ENCODE measurements around the gene DOCK7.

DOCK7 gene

GRCh38 chr1:62420214-62420613, 268.0 kb downstream of the DOCK7 start:
- Histone ChIP-seq H3K27ac (ENCODE audit: low read length) (no peak overlapping the region), H3K4me3 (ENCODE audit: low read length in 2 of 2) (no peak overlapping the region), H3K9me3 (ENCODE audit: control insufficient read depth in 2 of 2, low read length in 2 of 2) (no peaks in the 10 kb centered on the region), H3K27me3 (ENCODE audit: control insufficient read depth in 1 of 2, insufficient read depth in 2 of 2, low read length in 2 of 2) (no peaks in the 10 kb centered on the region), H3K36me3 (ENCODE audit: control insufficient read depth in 2 of 2, insufficient read depth in 2 of 2, low read length in 2 of 2) (no peaks in the 10 kb centered on the region), H3K4me1 (ENCODE audit: control insufficient read depth, insufficient read depth, low read length) (no peaks in the 10 kb centered on the region), H3K9ac (ENCODE audit: low read length in 2 of 2) (no peak overlapping the region)

DNA sequence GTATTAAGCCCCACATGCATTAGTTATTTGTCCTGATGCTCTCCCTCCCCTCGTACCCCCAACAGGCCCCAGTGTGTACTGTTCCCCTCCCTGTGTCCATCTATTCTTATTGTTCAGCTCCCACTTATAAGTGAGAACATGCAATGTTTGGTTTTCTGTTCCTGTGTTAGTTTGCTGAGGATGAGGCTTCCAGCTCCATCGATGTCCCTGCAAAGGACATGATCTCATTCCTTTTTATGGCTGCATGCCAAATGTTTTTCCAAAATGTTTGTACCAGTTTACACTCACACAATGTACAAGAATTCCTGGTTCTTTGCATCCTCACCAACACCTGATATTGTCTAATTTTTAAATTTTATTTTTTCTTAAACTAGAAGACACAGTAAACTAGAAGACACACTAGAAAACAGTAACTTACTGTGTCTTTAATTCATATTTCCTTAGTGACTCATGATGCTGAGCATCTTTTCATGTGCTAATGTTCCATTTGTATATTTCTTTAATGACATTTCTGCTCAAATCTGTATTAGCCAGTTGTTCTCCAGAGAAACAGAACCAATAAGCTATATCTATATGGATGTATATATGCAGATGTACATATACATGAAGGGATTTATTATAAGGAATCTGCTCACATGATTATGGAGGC, 270.7 kb downstream of the DOCK7 start:
- Histone ChIP-seq H3K27me3 (ENCODE audit: control insufficient read depth in 1 of 2, insufficient read depth in 2 of 2, low read length in 2 of 2) (no peaks in the 10 kb centered on the region), H3K9me3 (ENCODE audit: control insufficient read depth in 2 of 2, low read length in 2 of 2) (no peaks in the 10 kb centered on the region), H3K4me1 (ENCODE audit: control insufficient read depth, insufficient read depth, low read length) (no peaks in the 10 kb centered on the region), H3K9ac (ENCODE audit: low read length in 2 of 2) (no peak overlapping the region), H3K36me3 (ENCODE audit: control insufficient read depth in 2 of 2, insufficient read depth in 2 of 2, low read length in 2 of 2) (no peaks in the 10 kb centered on the region), H3K4me3 (ENCODE audit: low read length in 2 of 2) (no peak overlapping the region), H3K27ac (ENCODE audit: low read length) (no peak overlapping the region)

DNA sequence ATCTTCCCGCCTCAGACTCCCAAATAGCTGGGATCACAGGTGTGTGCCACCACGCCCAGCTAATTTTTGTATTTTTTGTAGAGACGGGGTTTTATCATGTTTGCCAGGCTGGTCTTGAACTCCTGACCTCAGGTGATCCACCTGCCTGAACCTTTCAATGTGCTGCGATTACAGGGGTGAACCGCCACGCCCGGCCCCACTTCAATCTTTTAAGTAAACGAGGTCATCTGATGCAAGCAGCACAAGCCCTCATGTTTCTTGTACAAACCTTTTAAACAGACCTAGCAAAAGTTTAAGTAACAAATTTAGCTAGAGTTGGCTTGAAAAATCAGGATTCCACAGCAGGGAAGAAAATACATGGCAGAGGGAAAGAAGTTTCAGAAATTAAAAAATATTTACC, 272.5 kb downstream of the DOCK7 start:
- Histone ChIP-seq H3K9me3 (ENCODE audit: control insufficient read depth in 2 of 2, low read length in 2 of 2) (no peaks in the 10 kb centered on the region), H3K9ac (ENCODE audit: low read length in 2 of 2) (no peak overlapping the region), H3K27me3 (ENCODE audit: control insufficient read depth in 1 of 2, insufficient read depth in 2 of 2, low read length in 2 of 2) (no peaks in the 10 kb centered on the region), H3K4me3 (ENCODE audit: low read length in 2 of 2) (no peak overlapping the region), H3K4me1 (ENCODE audit: control insufficient read depth, insufficient read depth, low read length) (no peaks in the 10 kb centered on the region), H3K27ac (ENCODE audit: low read length) (no peak overlapping the region), H3K36me3 (ENCODE audit: control insufficient read depth in 2 of 2, insufficient read depth in 2 of 2, low read length in 2 of 2) (no peaks in the 10 kb centered on the region)

GRCh38 chr1:62407398-62408009, 280.7 kb downstream of the DOCK7 start:
- no peak overlapping the region for H3K4me3 ChIP-seq (ENCODE audit: low read length in 2 of 2)
- no peaks in the 10 kb centered on the region for H3K27me3 ChIP-seq (ENCODE audit: control insufficient read depth in 1 of 2, insufficient read depth in 2 of 2, low read length in 2 of 2)
- no peaks in the 10 kb centered on the region for H3K4me1 ChIP-seq (ENCODE audit: control insufficient read depth, insufficient read depth, low read length)
- H3K9me3 ChIP-seq (ENCODE audit: control insufficient read depth in 2 of 2, low read length in 2 of 2) = no peaks in the 10 kb centered on the region
- H3K9ac ChIP-seq (ENCODE audit: low read length in 2 of 2) = no peak overlapping the region
- H3K36me3 ChIP-seq (ENCODE audit: control insufficient read depth in 2 of 2, insufficient read depth in 2 of 2, low read length in 2 of 2) = no peaks in the 10 kb centered on the region
- H3K27ac ChIP-seq (ENCODE audit: low read length) = no peak overlapping the region

GRCh38 chr1:62406576-62406975, 281.6 kb downstream of the DOCK7 start:
- Histone ChIP-seq H3K9me3 (ENCODE audit: control insufficient read depth in 2 of 2, low read length in 2 of 2) (no peaks in the 10 kb centered on the region), H3K36me3 (ENCODE audit: control insufficient read depth in 2 of 2, insufficient read depth in 2 of 2, low read length in 2 of 2) (no peaks in the 10 kb centered on the region), H3K9ac (ENCODE audit: low read length in 2 of 2) (no peak overlapping the region), H3K27me3 (ENCODE audit: control insufficient read depth in 1 of 2, insufficient read depth in 2 of 2, low read length in 2 of 2) (no peaks in the 10 kb centered on the region), H3K4me1 (ENCODE audit: control insufficient read depth, insufficient read depth, low read length) (no peaks in the 10 kb centered on the region), H3K4me3 (ENCODE audit: low read length in 2 of 2) (no peak overlapping the region), H3K27ac (ENCODE audit: low read length) (no peak overlapping the region)

- no peaks in the 10 kb centered on the region for H3K36me3 ChIP-seq (ENCODE audit: control insufficient read depth in 2 of 2, insufficient read depth in 2 of 2, low read length in 2 of 2)
- no peak overlapping the region for H3K9ac ChIP-seq (ENCODE audit: low read length in 2 of 2)
- H3K4me1 ChIP-seq (ENCODE audit: control insufficient read depth, insufficient read depth, low read length) = no peaks in the 10 kb centered on the region
- H3K27ac ChIP-seq (ENCODE audit: low read length) = no peak overlapping the region
- no peaks in the 10 kb centered on the region for H3K27me3 ChIP-seq (ENCODE audit: control insufficient read depth in 1 of 2, insufficient read depth in 2 of 2, low read length in 2 of 2)
- no peaks in the 10 kb centered on the region for H3K9me3 ChIP-seq (ENCODE audit: control insufficient read depth in 2 of 2, low read length in 2 of 2)
- H3K4me3 ChIP-seq (ENCODE audit: low read length in 2 of 2) = no peak overlapping the region
These were observed 282.9 kb downstream of the DOCK7 start for GRCh38 chr1:62405247-62405646.

All from stomach smooth muscle (tissue), 2 donors.